Measurements from ENCODE around the gene KRT24. TPM values are rescaled to one million over a fixed set of nuclear protein-coding genes. Genes with fewer than 3 reads are reported as not detected.

KRT24 gene
- total RNA-seq, 1 experiment from 2014 or later = not detected

DNA sequence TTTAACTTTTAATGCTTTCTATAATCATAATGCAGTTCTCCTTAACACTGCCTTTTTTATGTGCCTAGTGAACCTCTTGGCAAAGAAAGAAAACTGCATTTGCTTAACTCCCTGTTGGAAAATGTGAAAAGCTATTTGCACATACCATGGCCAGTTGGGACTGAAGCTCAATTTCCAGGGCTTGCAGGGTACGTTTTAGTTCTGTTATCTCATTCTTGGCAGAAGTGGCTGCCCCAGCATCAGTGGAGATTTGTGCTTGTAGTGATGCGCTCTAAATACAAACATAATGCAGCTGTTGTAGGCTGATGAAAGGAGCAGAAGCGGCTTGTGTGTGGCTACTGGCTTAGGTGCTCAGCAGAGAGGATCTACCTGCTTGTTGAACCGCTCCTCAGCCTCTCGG, 3.7 kb downstream of the KRT24 start:
- in situ Hi-C loops (cut with HindIII; ENCODE audit: low pct_unique_long_range_greater_than_20kb, low sequenced_read_pairs) = no loop called here
- DNase-seq (ENCODE audit: low read depth, low spot score) = no peak

DNA sequence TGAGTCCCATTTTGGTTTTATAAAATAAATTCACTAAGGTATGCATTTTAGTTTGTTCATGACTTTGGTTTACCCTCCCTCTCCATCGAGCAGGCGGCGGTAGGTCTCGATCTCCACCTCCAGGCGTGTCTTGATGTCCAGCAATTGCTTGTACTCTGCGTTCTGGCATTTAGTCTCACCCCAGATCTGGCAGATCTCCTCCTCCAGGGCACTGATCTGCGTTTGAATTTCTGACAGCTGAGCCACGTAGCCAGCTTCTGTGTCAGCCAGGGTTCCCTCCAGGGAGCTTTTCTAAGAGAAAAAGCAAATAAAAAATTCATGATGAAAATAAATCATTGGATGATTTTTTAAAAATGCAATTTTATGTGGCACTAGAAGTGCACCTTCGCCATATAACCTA, 4.2 kb downstream of the KRT24 start:
- in situ Hi-C loops (cut with HindIII; ENCODE audit: low pct_unique_long_range_greater_than_20kb, low sequenced_read_pairs) = no loop called here
- no peak for DNase-seq (ENCODE audit: low read depth, low spot score)

DNA sequence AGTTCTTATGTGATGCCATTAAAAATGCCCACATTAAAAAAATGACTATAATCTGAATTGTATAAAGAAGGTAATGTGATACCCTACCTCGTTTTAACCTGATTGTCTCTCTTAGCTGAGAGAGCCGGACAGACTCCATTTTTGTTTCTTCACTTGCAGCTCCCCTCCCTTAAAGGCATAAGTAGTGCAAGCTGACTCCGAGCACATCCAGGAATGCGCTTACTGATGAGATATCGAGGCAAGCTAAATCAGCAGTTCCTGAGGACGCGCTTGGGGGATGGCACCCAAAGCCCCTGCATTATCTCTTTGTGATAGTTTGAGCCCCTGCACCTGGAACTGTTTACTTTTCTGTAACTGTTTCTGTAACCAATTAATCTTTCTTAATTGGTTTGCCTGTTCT, 6.3 kb downstream of the KRT24 start:
- in situ Hi-C loops (cut with HindIII; ENCODE audit: low pct_unique_long_range_greater_than_20kb, low sequenced_read_pairs) = no loop called here
- DNase-seq (ENCODE audit: low read depth, low spot score) = no peak

DNA sequence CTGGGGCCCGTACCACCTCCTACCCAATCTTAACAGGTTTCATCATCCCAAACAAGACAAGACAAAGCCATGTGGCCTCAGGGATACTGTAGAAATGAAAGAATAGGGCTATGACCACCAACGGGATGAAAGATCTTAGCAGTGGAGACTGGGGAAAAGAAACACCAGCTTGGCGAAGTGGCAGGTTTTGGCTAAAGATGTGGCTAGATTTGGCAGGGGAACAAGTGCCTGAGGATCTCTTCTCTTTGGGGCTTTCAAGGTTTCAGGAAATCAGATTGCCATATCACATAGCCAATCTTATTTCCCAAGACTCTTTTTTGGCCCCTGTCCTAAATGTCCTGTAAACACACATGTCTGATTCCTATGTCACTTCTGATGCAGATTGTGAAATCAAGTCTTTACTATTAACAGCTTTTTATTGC, 6.9 kb downstream of the KRT24 start:
- DNase-seq (ENCODE audit: low read depth, low spot score) = no peak
- in situ Hi-C loops (cut with HindIII; ENCODE audit: low pct_unique_long_range_greater_than_20kb, low sequenced_read_pairs) = no loop called here

DNA sequence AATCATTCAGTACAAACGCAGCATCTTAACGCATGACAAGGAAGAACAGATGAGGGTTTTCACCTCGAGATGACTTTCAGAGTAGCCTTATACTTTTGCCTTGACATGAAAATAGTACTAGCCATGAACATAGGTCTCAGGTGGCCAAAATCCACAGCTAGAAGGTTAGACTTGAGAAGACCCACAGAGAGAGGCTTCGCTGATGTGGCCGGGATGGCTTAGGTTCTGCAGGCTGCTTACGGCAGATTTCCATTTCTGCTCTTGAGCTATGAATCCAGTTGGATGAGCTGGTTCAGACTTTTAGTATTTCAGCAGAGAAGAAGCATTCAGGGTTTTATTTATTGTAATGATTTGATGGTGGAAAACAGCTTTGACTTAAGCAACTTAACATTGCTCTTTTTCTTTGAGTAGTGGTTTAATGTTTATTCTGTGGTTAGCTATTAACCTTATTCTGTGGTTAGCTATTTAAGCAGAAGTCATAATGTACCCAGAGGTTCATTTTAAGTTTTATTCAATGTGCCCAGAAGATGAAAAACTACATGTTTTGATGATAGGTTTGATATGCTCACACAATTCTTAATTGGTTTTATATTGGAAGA, 7.6 kb downstream of the KRT24 start:
- in situ Hi-C loops (cut with HindIII; ENCODE audit: low pct_unique_long_range_greater_than_20kb, low sequenced_read_pairs) = no loop called here
- no peak for DNase-seq (ENCODE audit: low read depth, low spot score)

DNA sequence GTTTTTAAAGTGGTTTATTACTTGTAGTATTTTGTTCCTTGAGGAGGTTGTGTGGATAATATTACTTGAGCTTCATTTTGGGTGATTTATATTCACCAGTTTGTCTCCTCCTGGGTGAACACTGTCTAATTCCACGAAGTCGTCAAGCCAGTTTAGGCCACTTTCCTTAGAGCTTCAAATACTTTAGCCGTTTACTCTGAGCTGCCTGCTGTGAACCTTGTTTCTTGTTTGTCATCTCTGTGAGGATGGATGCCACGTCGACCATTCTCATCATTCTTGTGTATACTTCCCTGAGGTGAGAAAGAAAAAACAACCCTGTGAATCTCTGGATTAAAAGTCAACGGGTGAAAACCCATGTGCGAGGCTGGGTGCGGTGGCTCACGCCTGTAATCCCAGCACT, 9.0 kb downstream of the KRT24 start:
- DNase-seq (ENCODE audit: low read depth, low spot score) = no peak
- in situ Hi-C loops (cut with HindIII; ENCODE audit: low pct_unique_long_range_greater_than_20kb, low sequenced_read_pairs) = no loop called here

DNA sequence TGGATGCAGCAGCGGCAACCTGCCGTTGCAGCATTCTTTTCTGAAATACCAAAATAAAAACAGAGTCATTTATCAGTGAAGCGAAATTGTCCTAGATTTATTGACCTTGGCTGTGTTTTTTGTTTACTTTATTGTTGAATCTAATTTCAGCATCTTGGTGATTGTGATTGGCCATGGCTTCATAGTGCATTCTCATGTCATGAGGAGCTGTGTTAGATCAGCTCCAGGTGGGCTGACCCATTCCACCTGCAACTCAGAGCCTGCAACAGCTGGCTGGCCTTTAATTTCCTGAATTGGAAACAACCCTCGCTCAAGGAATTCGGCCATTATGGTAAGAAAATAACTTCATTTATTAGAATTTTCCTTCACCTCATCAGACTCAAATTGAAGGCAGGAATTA, 16.4 kb downstream of the KRT24 start:
- in situ Hi-C loops (cut with HindIII; ENCODE audit: low pct_unique_long_range_greater_than_20kb, low sequenced_read_pairs) = no loop called here
- no peak for DNase-seq (ENCODE audit: low read depth, low spot score)

DNA sequence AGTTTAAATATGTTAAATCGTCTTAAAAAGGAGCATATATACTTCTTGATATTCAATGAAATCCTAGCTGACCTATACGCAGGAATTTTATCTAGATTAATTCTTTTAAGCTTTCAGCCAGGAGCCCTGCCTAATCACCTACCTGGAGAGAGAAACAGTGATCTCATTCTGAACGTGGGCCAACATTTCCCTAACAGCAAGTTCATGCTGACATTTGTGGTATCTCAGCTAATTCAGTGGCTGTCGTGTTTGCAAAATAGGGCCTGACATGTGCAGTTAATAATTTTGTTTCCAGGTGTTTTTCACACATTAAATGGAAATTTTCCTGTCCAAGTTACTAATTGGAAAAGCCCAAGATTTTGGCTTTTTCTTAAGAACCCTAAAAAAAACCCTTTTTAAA, 17.4 kb downstream of the KRT24 start:
- in situ Hi-C loops (cut with HindIII; ENCODE audit: low pct_unique_long_range_greater_than_20kb, low sequenced_read_pairs) = no loop called here
- no peak for DNase-seq (ENCODE audit: low read depth, low spot score)

DNA sequence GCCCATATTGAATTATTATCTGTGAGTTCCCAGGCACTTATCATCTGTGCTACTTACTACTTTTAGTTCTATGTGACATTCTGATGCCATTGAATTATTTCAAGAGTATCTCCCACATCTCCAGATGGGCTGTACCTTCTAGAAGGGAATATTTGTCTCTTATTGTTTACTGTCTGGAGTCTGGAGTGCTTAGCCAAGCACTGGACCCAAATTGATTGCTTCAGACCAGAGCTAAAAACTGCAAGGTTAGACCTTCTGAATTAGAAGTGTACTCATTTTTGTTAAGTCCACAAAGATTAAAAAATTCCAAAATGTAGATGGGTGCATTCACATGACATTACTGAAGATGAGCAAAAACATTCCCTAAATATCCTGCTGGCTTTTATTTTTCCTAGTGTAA, 22.6 kb downstream of the KRT24 start:
- no peak for DNase-seq (ENCODE audit: low read depth, low spot score)
- in situ Hi-C loops (cut with HindIII; ENCODE audit: low pct_unique_long_range_greater_than_20kb, low sequenced_read_pairs) = no loop called here

DNA sequence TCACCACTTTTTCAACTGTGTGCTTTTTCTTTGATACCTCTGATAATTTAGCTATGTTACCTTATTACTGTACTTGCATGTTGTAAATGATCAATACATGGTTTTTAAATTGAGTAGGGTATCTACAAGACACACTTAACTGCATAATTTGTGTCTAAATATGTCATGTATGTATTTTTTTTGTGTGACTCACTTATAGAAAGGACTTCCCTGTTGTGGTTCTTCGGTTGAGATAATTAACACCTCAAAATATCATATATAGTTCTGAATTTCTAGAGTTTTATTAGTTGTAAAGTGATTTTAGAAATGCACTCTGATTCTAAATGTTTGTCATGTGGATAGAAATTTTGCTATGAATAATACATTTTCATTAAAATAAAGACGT, 24.0 kb downstream of the KRT24 start:
- in situ Hi-C loops (cut with HindIII; ENCODE audit: low pct_unique_long_range_greater_than_20kb, low sequenced_read_pairs) = no loop called here
- no peak for DNase-seq (ENCODE audit: low read depth, low spot score)

DNA sequence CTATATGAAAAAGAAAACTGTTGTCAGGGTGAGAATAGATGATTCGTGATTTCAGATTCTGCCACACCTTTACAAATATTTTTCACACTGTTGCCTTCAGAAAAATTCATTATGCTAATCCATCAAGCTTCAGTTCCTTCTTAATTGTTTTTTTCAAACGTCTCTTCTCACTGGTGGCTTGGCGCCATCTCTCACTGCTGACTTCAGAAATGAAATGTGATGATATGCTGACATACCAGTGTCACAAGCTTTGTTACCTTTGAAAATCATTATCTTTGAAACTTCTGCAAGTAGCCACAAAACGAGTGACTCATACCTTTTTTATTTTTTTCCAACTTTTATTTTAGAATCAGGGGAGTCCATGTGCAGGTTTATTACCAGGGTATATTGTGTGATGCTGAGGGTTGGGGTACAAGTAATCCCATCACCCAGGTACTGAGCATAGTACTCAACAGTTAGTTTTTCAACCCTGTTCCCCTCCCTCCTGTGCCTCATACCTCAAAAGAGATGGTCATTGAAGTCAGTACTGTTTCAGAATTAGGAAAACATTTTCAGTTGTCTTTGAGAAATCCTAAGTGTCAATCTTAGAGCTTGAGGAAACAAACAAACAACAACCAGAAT, 24.5 kb downstream of the KRT24 start:
- in situ Hi-C loops (cut with HindIII; ENCODE audit: low pct_unique_long_range_greater_than_20kb, low sequenced_read_pairs) = no loop called here
- DNase-seq (ENCODE audit: low read depth, low spot score) = no peak

DNA sequence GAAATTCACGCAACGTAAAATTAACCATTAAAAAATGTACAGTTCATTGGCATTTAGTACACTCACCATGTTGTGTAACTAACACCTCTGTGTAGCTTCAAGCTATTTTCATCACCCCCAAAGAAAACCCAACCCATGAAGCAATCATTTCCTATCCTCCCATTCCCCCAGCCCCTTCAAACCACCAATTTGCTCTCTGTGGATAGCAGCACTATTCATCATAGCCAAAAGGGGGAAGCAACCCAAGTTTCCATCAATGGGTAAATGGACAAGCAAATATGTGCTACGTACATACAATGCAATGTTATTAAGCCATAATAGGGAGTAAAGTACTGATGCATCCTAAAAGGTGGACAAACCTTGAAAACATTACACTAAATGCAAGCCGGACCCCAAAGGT, 27.6 kb downstream of the KRT24 start:
- no peak for DNase-seq (ENCODE audit: low read depth, low spot score)
- in situ Hi-C loops (cut with HindIII; ENCODE audit: low pct_unique_long_range_greater_than_20kb, low sequenced_read_pairs) = no loop called here

DNA sequence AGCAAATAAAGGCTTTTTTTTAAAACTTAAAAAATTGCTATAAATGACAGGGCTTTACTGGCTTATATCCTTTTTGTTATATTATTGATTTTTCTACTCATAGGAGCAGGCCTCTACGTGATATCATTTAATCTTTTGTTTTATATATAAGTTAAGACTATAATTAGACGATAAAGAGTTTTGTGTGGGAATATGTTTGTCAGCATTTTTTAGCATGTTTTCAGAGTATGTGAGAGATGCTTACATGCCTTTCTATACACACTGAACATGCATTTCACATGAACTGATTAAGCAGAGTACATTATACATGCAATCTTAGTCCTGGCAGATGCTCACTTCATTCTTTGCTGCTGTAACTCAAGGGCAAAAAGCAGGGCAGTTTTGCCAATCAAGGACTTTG, 30.9 kb downstream of the KRT24 start:
- in situ Hi-C loops (cut with HindIII; ENCODE audit: low pct_unique_long_range_greater_than_20kb, low sequenced_read_pairs) = no loop called here
- no peak for DNase-seq (ENCODE audit: low read depth, low spot score)

DNA sequence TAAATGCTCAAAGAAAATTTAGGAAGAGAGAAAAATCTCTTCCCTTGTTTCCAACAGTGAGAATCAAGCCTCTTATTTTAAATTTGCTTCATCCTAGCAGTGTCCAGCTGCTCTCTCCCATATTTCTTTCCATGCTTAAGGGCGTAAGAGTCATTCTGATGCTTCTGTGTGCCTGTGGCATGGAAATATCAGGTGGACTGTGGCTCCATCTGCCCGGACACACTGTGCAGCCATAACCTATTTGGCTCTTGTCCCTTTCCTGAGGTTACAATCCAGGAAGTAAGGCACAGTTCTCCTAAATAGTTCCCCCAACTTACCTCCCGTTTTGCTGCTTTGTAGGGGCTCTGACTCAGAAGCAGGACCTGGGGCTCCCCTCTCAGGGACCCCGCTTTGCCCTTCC, 32.3 kb downstream of the KRT24 start:
- in situ Hi-C loops (cut with HindIII; ENCODE audit: low pct_unique_long_range_greater_than_20kb, low sequenced_read_pairs) = no loop called here
- DNase-seq (ENCODE audit: low read depth, low spot score) = no peak

DNA sequence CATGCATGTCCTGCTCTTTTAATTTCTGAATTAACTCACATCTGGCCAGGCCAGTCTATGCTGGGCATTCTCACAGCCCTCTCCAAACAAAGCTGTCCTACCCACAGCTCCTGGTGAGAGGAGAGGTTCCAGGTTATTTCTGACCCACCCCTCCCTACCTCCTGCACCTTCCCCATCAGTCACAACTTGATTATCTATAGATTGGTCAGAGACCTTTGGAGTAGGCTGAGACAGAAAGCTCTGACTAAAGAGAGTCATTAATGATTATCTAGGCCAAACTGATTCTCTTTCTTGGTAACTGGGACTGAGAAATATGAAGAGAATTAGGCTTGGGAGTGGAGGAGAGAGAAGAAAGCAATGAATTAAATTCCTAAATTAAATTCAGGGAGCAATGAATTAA, 37.2 kb downstream of the KRT24 start:
- no peak for DNase-seq (ENCODE audit: low read depth, low spot score)
- in situ Hi-C loops (cut with HindIII; ENCODE audit: low pct_unique_long_range_greater_than_20kb, low sequenced_read_pairs) = no loop called here

DNA sequence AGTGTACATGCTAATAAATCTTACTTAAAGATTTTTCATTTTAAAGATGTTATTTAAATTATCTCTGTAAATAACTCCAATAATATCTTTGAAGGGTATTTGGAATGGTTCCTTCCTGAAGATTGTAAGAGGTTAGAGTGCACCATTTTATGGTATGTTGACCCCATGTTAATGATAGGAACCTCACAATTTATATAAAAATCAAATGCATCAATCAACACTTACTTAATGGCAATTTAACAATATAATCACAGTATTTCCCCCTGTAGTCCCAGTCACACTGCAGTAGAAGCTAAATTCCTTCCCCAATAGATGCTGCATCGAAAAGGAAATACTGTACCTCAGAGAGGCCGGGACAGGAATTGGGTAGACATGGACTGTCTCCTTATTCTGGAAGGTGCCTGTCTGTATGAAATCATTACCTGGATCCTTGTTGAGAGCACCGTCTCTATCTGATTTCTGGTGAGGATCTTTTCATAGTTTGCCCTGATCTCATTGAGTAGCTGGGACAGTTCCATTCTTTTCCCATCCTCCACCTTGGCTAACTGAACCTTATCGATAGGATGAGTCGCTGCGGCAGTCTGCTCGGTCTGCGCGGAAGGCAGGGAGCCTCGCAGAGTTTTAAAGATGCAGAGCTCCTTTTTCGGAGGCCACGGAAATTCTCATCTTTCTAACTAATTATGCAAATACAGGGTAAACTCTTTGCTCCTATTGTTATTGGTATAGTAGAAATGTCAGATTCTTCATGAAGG, 38.8 kb downstream of the KRT24 start, which contains the start of gene KRT222:
TSS of gene KRT222 (minus strand) at position 596 of the 752 bp plus-strand sequence. CDS start at position 518, 78 bp downstream.
- no peak for DNase-seq (ENCODE audit: low read depth, low spot score)
- in situ Hi-C loops (cut with HindIII; ENCODE audit: low pct_unique_long_range_greater_than_20kb, low sequenced_read_pairs) = no loop called here

DNA sequence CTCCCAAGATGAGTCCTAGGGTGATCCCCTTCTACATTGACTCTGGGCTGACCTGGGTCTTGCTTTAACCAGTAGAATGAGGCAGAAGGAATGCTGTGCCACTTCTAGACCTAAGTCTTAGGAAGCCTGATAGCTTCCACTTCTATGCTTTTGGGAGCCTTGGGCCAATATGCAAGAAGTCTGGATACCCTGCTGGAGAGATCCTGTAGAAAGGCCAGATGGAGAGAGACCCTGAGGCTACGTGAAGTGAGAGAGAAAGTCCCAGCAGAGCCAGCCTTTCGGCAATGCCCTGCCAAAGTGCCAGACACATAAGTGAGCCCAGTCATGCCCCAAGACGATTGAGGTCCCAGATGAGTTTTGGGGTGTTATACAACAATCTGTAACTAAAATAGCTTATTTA, 40.3 kb downstream of the KRT24 start:
- in situ Hi-C loops (cut with HindIII; ENCODE audit: low pct_unique_long_range_greater_than_20kb, low sequenced_read_pairs) = no loop called here
- DNase-seq (ENCODE audit: low read depth, low spot score) = no peak

DNA sequence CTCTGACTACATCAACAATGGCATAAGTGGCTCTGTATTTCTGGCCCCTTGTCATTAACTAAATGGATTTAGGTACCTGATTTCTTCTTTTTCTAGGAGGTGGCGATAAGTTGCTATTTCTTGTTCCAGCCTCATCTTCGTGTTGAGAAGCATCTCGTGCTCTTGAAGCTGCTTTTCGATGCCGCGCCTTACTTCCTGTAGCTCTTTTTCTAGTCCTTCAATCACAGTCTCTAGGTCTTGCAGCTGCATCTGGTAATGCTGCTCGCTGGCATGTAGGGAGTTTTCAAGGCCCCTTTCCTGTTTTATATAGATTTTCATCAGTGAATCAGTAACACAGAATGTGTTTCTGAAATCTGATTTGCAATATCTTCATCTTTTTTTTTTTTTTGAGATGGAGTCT, 43.6 kb downstream of the KRT24 start:
- no peak for DNase-seq (ENCODE audit: low read depth, low spot score)
- in situ Hi-C loops (cut with HindIII; ENCODE audit: low pct_unique_long_range_greater_than_20kb, low sequenced_read_pairs) = no loop called here

DNA sequence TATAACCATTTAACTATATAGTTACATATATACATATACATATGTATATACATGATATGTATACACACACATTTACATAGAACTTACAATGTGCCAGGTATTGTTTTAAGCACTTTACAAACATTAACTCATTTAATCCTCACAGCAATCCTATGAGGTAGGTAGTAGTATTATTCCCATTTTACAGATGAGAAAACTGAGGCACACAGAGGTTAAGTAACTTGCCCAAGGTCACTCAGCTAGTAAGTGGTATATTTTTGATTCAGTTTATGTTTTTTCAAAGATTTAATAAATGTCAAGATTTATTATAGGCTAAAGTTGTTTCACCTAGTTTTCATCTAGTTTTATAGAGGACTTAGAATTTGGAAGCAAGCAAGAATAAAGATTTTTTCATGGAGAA, 45.2 kb downstream of the KRT24 start:
- in situ Hi-C loops (cut with HindIII; ENCODE audit: low pct_unique_long_range_greater_than_20kb, low sequenced_read_pairs) = no loop called here
- no peak for DNase-seq (ENCODE audit: low read depth, low spot score)
